ENCODE measurements around the gene GPRIN1. TPM values are rescaled to one million over a fixed set of nuclear protein-coding genes. Genes with fewer than 3 reads are reported as not detected.

GPRIN1 gene
- total and polyA plus RNA-seq, 9 donors: 0.08 to 0.50 (median 0.20) TPM

GRCh38 chr5:176596069-176596644, 13.8 kb downstream of the GPRIN1 start:
- H3K27me3 ChIP-seq: no peaks in the 10 kb centered on the region

GRCh38 chr5:176595386-176595943, 14.5 kb downstream of the GPRIN1 start:
- Histone ChIP-seq H3K4me3 (no peak overlapping the region), H3K4me1 (ENCODE audit: insufficient read depth) (no peaks in the 10 kb centered on the region), H3K36me3 (no peaks in the 10 kb centered on the region), H3K9me3 (no peaks in the 10 kb centered on the region), H3K27me3 (no peaks in the 10 kb centered on the region), H3K27ac (no peak overlapping the region)
- DNase-seq: no peak
- WGBS, 3 donors: 83 to 86% (median 85%) methylated on average over 11 of the region's 11 CpGs
- intact Hi-C loops (cut with DNase I): no loop called here
- TF ChIP-seq EP300 (IDR thresholded peaks at IDR 0.05) (no peak), POLR2A (IDR thresholded peaks at IDR 0.05) (no peak), CTCF (IDR thresholded peaks at IDR 0.05) (no peak)

More at GRCh38 chr5:176596069-176596644, 13.8 kb downstream of the GPRIN1 start:
- Histone ChIP-seq H3K36me3 (no peaks in the 10 kb centered on the region), H3K9me3 (no peaks in the 10 kb centered on the region), H3K4me1 (ENCODE audit: insufficient read depth) (no peaks in the 10 kb centered on the region), H3K4me3 (no peak overlapping the region), H3K27ac (no peak overlapping the region)
- 77 to 84% (median 83%) methylated on average over 23 of the region's 23 CpGs for WGBS, 3 donors
- intact Hi-C loops (cut with DNase I): no loop called here
- no peak for TF ChIP-seq CTCF (IDR thresholded peaks at IDR 0.05)
- no peak for TF ChIP-seq EP300 (IDR thresholded peaks at IDR 0.05)
- TF ChIP-seq POLR2A (IDR thresholded peaks at IDR 0.05): no peak
- DNase-seq: no peak

- intact Hi-C loops (cut with DNase I): no loop called here
- Histone ChIP-seq H3K27me3 (no peaks in the 10 kb centered on the region), H3K4me1 (ENCODE audit: insufficient read depth) (no peaks in the 10 kb centered on the region), H3K9me3 (no peaks in the 10 kb centered on the region), H3K36me3 (no peaks in the 10 kb centered on the region), H3K27ac (no peak overlapping the region), H3K4me3 (no peak overlapping the region)
- no peak for TF ChIP-seq POLR2A (IDR thresholded peaks at IDR 0.05)
- no peak for TF ChIP-seq EP300 (IDR thresholded peaks at IDR 0.05)
- no peak for TF ChIP-seq CTCF (IDR thresholded peaks at IDR 0.05)
- WGBS, 3 donors: 76 to 86% (median 83%) methylated on average over 8 of the region's 8 CpGs
- DNase-seq: no peak
Observed at GRCh38 chr5:176594554-176594953, 15.4 kb downstream of the GPRIN1 start.

- DNase-seq: no peak
- Histone ChIP-seq H3K4me3 (no peak overlapping the region), H3K27me3 (no peaks in the 10 kb centered on the region), H3K36me3 (no peaks in the 10 kb centered on the region), H3K27ac (no peak overlapping the region), H3K4me1 (ENCODE audit: insufficient read depth) (no peaks in the 10 kb centered on the region), H3K9me3 (no peaks in the 10 kb centered on the region)
- 89 to 91% (median 90%) methylated on average over 12 of the region's 12 CpGs for WGBS, 3 donors
- intact Hi-C loops (cut with DNase I): no loop called here
- no peak for TF ChIP-seq CTCF (IDR thresholded peaks at IDR 0.05)
- TF ChIP-seq POLR2A (IDR thresholded peaks at IDR 0.05): no peak
- no peak for TF ChIP-seq EP300 (IDR thresholded peaks at IDR 0.05)
Observed at GRCh38 chr5:176593273-176593869, 16.6 kb downstream of the GPRIN1 start.
